GM13976 (cell line): ENCODE data around the gene INHBE.
"Not testable (repeated sequence)": the region's sequence is repeated elsewhere in the genome, so short reads cannot be mapped to it uniquely, and the experiment has no call there.

Experiments
- DNase-seq: peaks from one replicate; pipeline ENCODE4 v3.0.0; 2012; ENCODE audit warnings: low spot score
- CTCF ChIP-seq: IDR thresholded peaks from 2 replicates; pipeline ENCODE4 v1.5.1; 2012; ENCODE audit warnings: borderline replicate concordance, mild to moderate bottlenecking; ENCODE audit not compliant: insufficient read depth; ENCODE audit errors: extremely low read depth, missing control alignments, control extremely low read depth
- in situ Hi-C: fragments of 300-500 bp; cut with MboI; formaldehyde crosslinking; loops from one replicate; pipeline ENCODE4 v1.12.0; 2022; ENCODE audit warnings: low sequenced_read_pairs, mixed read lengths, inconsistent platforms; ENCODE audit not compliant: unreplicated experiment

The INHBE gene

GRCh38 chr12:57441846-57442427 lies 13.2 kb upstream of the INHBE start:
- DNase-seq = no peak
- no peak for TF ChIP-seq CTCF
- in situ Hi-C loops = no loop called here

GRCh38 chr12:57444337-57444736 lies 10.8 kb upstream of the INHBE start:
- in situ Hi-C loops = not testable (repeated sequence)

GRCh38 chr12:57444744-57445143 lies 10.4 kb upstream of the INHBE start:
- no peak for TF ChIP-seq CTCF
- DNase-seq = no peak
- in situ Hi-C loops = no loop called here

More at GRCh38 chr12:57444337-57444736, 10.8 kb upstream of the INHBE start:
- not testable (repeated sequence) for DNase-seq

- in situ Hi-C loops = no loop called here
- TF ChIP-seq CTCF = no peak
- no peak for DNase-seq
These were observed 8.7 kb upstream of the INHBE start for GRCh38 chr12:57446292-57446960.

- DNase-seq = no peak
- in situ Hi-C loops = no loop called here
- TF ChIP-seq CTCF = no peak
These were observed 6.4 kb upstream of the INHBE start for GRCh38 chr12:57448669-57449068.

- in situ Hi-C loops = no loop called here
- no peak for TF ChIP-seq CTCF
These were observed 5.7 kb upstream of the INHBE start for GRCh38 chr12:57449375-57449774.

GRCh38 chr12:57450057-57450456 lies 5.0 kb upstream of the INHBE start:
- TF ChIP-seq CTCF = no peak
- DNase-seq = no peak
- in situ Hi-C loops = loop anchor here (10.0 kb wide), 1 partner anchor 165 kb away; no protein-coding TSS in a partner anchor

More at GRCh38 chr12:57449375-57449774, 5.7 kb upstream of the INHBE start:
- no peak for DNase-seq
